Natural killer cell (primary cell): ENCODE results near the gene SLC25A1. TPM values are rescaled to one million over a fixed set of nuclear protein-coding genes. Genes with fewer than 3 reads are reported as not detected.

Experiments
- ATAC-seq, 3 donors: fragments of 150-1000 bp in 2 of 3; fragments of 200-7000 bp in 1 of 3; cut with Tn5 transposase; 1 replicate in 1 of 3; 2 replicates in 2 of 3; pipeline ENCODE4 v1.10.0; 2021; ENCODE audit warnings: mild to moderate bottlenecking in 2 of 3, moderate library complexity in 2 of 3
- DNase-seq, 2 donors: peaks; one replicate each; pipeline versions ENCODE4 v3.0.0 to v3.0.0-alpha.2; 2013 to 2021; ENCODE audit warnings: mixed read lengths in 1 of 2
- H3K27ac ChIP-seq: one replicate; pipeline ENCODE4 v1.5.1; 2013; ENCODE audit warnings: mild to moderate bottlenecking, low read length
- H3K27me3 ChIP-seq: one replicate; pipeline ENCODE4 v1.6.1; 2013; ENCODE audit warnings: low read length; ENCODE audit not compliant: control insufficient read depth, insufficient read depth
- H3K36me3 ChIP-seq: one replicate; pipeline ENCODE4 v1.6.1; 2013; ENCODE audit warnings: low read length; ENCODE audit not compliant: control insufficient read depth, insufficient read depth
- H3K4me1 ChIP-seq: one replicate; pipeline ENCODE4 v1.6.1; 2013; ENCODE audit warnings: low read length; ENCODE audit not compliant: control insufficient read depth, insufficient read depth
- H3K4me3 ChIP-seq: one replicate; pipeline ENCODE4 v1.5.1; 2013; ENCODE audit warnings: low read length
- H3K9me3 ChIP-seq: one replicate; pipeline ENCODE4 v1.6.1; 2013; ENCODE audit warnings: low read length; ENCODE audit not compliant: control insufficient read depth, insufficient read depth
- H3K27ac Mint-ChIP-seq, 2 donors: one replicate each; pipeline ENCODE4 v1.8.0; 2022; ENCODE audit warnings: mild to moderate bottlenecking in 2 of 2, mixed read lengths in 2 of 2, moderate library complexity in 1 of 2
- H3K27me3 Mint-ChIP-seq, 2 donors: one replicate each; pipeline ENCODE4 v1.8.0; 2022; ENCODE audit warnings: low read depth in 2 of 2, mixed read lengths in 2 of 2
- H3K36me3 Mint-ChIP-seq: one replicate; pipeline ENCODE4 v1.8.0; 2022; ENCODE audit warnings: mixed read lengths
- H3K4me1 Mint-ChIP-seq, 2 donors: one replicate each; pipeline ENCODE4 v1.8.0; 2022; ENCODE audit warnings: mixed read lengths in 2 of 2
- H3K4me3 Mint-ChIP-seq: one replicate; pipeline ENCODE4 v1.8.0; 2022; ENCODE audit warnings: mild to moderate bottlenecking, moderate library complexity, mixed read lengths
- H3K9me3 Mint-ChIP-seq, 2 donors: one replicate each; pipeline ENCODE4 v1.8.0; 2022; ENCODE audit warnings: mixed read lengths in 2 of 2
- CTCF ChIP-seq: fragments of 200-600 bp; IDR thresholded peaks from one replicate; pipeline ENCODE4 v1.8.0; 2022; ENCODE audit warnings: antibody characterized with exemption
- WGBS: methylation state at CpG from one replicate; pipeline ENCODE4 v1.1.7; 2013; ENCODE audit warnings: missing lambda C conversion rate; ENCODE audit not compliant: insufficient coverage; 5-methylcytosine and 5-hydroxymethylcytosine counted together
- intact Hi-C: fragments of 100-400 bp; cut with micrococcal nuclease; formaldehyde crosslinking; loops from one replicate; pipeline ENCODE4 v1.14.2; 2022
- total RNA-seq, 4 donors: library from RNA; stranded (reverse); fragments of 120-200 nt in 1 of 4; gene quantifications; one replicate each; pipeline versions ENCODE4 v1.2.3 to v1.2.4, GENCODE V29; 2013 to 2022

Gene SLC25A1
- total RNA-seq, 3 donors from 2014 or later (not counting 1 experiment from before 2014, with no cell fraction given): 24.8 to 29.6 (median 26.9) TPM

- H3K4me1 ChIP-seq: no peaks in the 10 kb centered on the region
- no peaks in the 10 kb centered on the region for H3K9me3 ChIP-seq
- Mint-ChIP-seq H3K27ac (no peak overlapping the region), H3K27me3 (peaks cover 20 to 23% of the 10 kb centered on the region in 2 donors), H3K9me3 (no peaks in the 10 kb centered on the region), H3K4me1 (no peaks in the 10 kb centered on the region), H3K4me3 (no peak overlapping the region), H3K36me3 (no peaks in the 10 kb centered on the region)
- DNase-seq: no peak
- TF ChIP-seq CTCF: no peak
- no peak for ATAC-seq
- H3K27me3 ChIP-seq: no peaks in the 10 kb centered on the region
- H3K4me3 ChIP-seq: no peak overlapping the region
- H3K27ac ChIP-seq: no peak overlapping the region
- intact Hi-C loops: no loop called here
- 90% methylated on average over 4 of the region's 4 CpGs for WGBS
- no peaks in the 10 kb centered on the region for H3K36me3 ChIP-seq
Measured at GRCh38 chr22:19208287-19208847, 29.8 kb upstream of the SLC25A1 start.

GRCh38 chr22:19207884-19208283, 29.3 kb upstream of the SLC25A1 start:
- intact Hi-C loops: no loop called here
- no peak for TF ChIP-seq CTCF
- DNase-seq: no peak
- Histone ChIP-seq H3K4me1 (no peaks in the 10 kb centered on the region), H3K4me3 (no peak overlapping the region), H3K27ac (no peak overlapping the region), H3K9me3 (no peaks in the 10 kb centered on the region), H3K27me3 (no peaks in the 10 kb centered on the region), H3K36me3 (no peaks in the 10 kb centered on the region)
- Mint-ChIP-seq H3K4me1 (no peaks in the 10 kb centered on the region), H3K27ac (no peak overlapping the region), H3K4me3 (no peak overlapping the region), H3K36me3 (no peaks in the 10 kb centered on the region), H3K27me3 (peaks cover 20 to 23% of the 10 kb centered on the region in 2 donors), H3K9me3 (no peaks in the 10 kb centered on the region)
- ATAC-seq: no peak
- WGBS: 79% methylated on average over 5 of the region's 5 CpGs

GRCh38 chr22:19207401-19207808, 28.9 kb upstream of the SLC25A1 start:
- H3K27me3 Mint-ChIP-seq: peaks cover 20 to 23% of the 10 kb centered on the region in 2 donors
- H3K36me3 ChIP-seq: no peaks in the 10 kb centered on the region
- H3K27ac ChIP-seq: no peak overlapping the region
- WGBS: 60% methylated on average over 9 of the region's 9 CpGs
- no peaks in the 10 kb centered on the region for H3K4me1 Mint-ChIP-seq
- no peaks in the 10 kb centered on the region for H3K9me3 ChIP-seq
- intact Hi-C loops: no loop called here
- ATAC-seq (no peak), DNase-seq (no peak)
- TF ChIP-seq CTCF: no peak
- H3K36me3 Mint-ChIP-seq: no peaks in the 10 kb centered on the region
- H3K4me1 ChIP-seq: no peaks in the 10 kb centered on the region
- H3K9me3 Mint-ChIP-seq: no peaks in the 10 kb centered on the region
- no peak overlapping the region for H3K4me3 ChIP-seq
- no peaks in the 10 kb centered on the region for H3K27me3 ChIP-seq
- no peak overlapping the region for H3K4me3 Mint-ChIP-seq
- H3K27ac Mint-ChIP-seq: no peak overlapping the region

GRCh38 chr22:19206287-19206686, 27.8 kb upstream of the SLC25A1 start:
- no peaks in the 10 kb centered on the region for H3K4me1 ChIP-seq
- Mint-ChIP-seq H3K27ac (no peak overlapping the region), H3K4me1 (no peaks in the 10 kb centered on the region), H3K36me3 (no peaks in the 10 kb centered on the region), H3K4me3 (no peak overlapping the region), H3K27me3 (peaks cover 19 to 23% of the 10 kb centered on the region in 2 donors), H3K9me3 (no peaks in the 10 kb centered on the region)
- intact Hi-C loops: no loop called here
- H3K4me3 ChIP-seq: no peak overlapping the region
- H3K27me3 ChIP-seq: no peaks in the 10 kb centered on the region
- H3K36me3 ChIP-seq: no peaks in the 10 kb centered on the region
- no peak overlapping the region for H3K27ac ChIP-seq
- H3K9me3 ChIP-seq: no peaks in the 10 kb centered on the region
- no peak for ATAC-seq
- WGBS: 95% methylated on average over 4 of the region's 6 CpGs
- TF ChIP-seq CTCF: no peak
- no peak for DNase-seq
